GM19395 (cell line): Measurements from ENCODE around the gene AP2B1.

Experiments used
- ATAC-seq: cut with Tn5 transposase; IDR thresholded peaks from one replicate; pipeline ENCODE4 v1.9.1; 2021; ENCODE audit warnings: mild to moderate bottlenecking, moderate library complexity; ENCODE audit not compliant: unreplicated experiment

Gene AP2B1

GRCh38 chr17:35727635-35728034 lies 140.5 kb downstream of the AP2B1 start:
- ATAC-seq, result no peak

- no peak for ATAC-seq
Observed at GRCh38 chr17:35728551-35728950, 141.4 kb downstream of the AP2B1 start.

GRCh38 chr17:35729405-35729833 lies 142.3 kb downstream of the AP2B1 start:
- ATAC-seq, result no peak

- ATAC-seq, result no peak
Observed at GRCh38 chr17:35730400-35731005, 143.4 kb downstream of the AP2B1 start.

GRCh38 chr17:35731239-35731916 lies 144.3 kb downstream of the AP2B1 start, which contains the start of gene RASL10B:
Gene RASL10B, plus strand, starts transcription at chr17:35731639. Its CDS starts 3,546 bp downstream, at chr17:35735185.
- no peak for ATAC-seq

- ATAC-seq, result no peak
Observed at GRCh38 chr17:35731917-35732805, 145.0 kb downstream of the AP2B1 start.

GRCh38 chr17:35732806-35733136 lies 145.6 kb downstream of the AP2B1 start:
- no peak for ATAC-seq

GRCh38 chr17:35733366-35733765 lies 146.2 kb downstream of the AP2B1 start:
- no peak for ATAC-seq

- ATAC-seq, result no peak
Observed at GRCh38 chr17:35734396-35734795, 147.3 kb downstream of the AP2B1 start.

- ATAC-seq, result no peak
Observed at GRCh38 chr17:35735036-35735805, 148.1 kb downstream of the AP2B1 start.

GRCh38 chr17:35736236-35736635 lies 149.1 kb downstream of the AP2B1 start:
- no peak for ATAC-seq

- ATAC-seq, result no peak
Observed at GRCh38 chr17:35738519-35739133, 151.5 kb downstream of the AP2B1 start.

- no peak for ATAC-seq
Observed at GRCh38 chr17:35740216-35740615, 153.1 kb downstream of the AP2B1 start.

- ATAC-seq, result no peak
Observed at GRCh38 chr17:35740997-35741931, 154.1 kb downstream of the AP2B1 start.

- no peak for ATAC-seq
Observed at GRCh38 chr17:35742496-35742895, 155.4 kb downstream of the AP2B1 start.

- no peak for ATAC-seq
Observed at GRCh38 chr17:35742896-35743477, 155.9 kb downstream of the AP2B1 start.

- no peak for ATAC-seq
Observed at GRCh38 chr17:35743626-35744328, 156.7 kb downstream of the AP2B1 start.

GRCh38 chr17:35744830-35745229 lies 157.7 kb downstream of the AP2B1 start:
- no peak for ATAC-seq
